Osteocyte (in vitro differentiated cells): ENCODE data around the gene ANXA9. TPM values are rescaled to one million over a fixed set of nuclear protein-coding genes. Genes with fewer than 3 reads are reported as not detected.

Source experiments
- DNase-seq: peaks from one replicate; pipeline ENCODE4 v3.0.0; 2021; ENCODE audit warnings: mixed read lengths; ENCODE audit not compliant: unreplicated experiment; ENCODE audit errors: extremely low spot score
- H3K27ac Mint-ChIP-seq: one replicate; pipeline ENCODE4 v1.8.0; 2021; ENCODE audit warnings: mild to moderate bottlenecking, mixed read lengths; ENCODE audit not compliant: unreplicated experiment
- H3K27me3 Mint-ChIP-seq: one replicate; pipeline ENCODE4 v1.8.0; 2021; ENCODE audit warnings: mixed read lengths; ENCODE audit not compliant: unreplicated experiment
- H3K36me3 Mint-ChIP-seq: one replicate; pipeline ENCODE4 v1.8.0; 2021; ENCODE audit warnings: mixed read lengths; ENCODE audit not compliant: unreplicated experiment
- H3K4me1 Mint-ChIP-seq: one replicate; pipeline ENCODE4 v1.8.0; 2021; ENCODE audit warnings: mixed read lengths; ENCODE audit not compliant: unreplicated experiment
- H3K4me3 Mint-ChIP-seq: one replicate; pipeline ENCODE4 v1.8.0; 2021; ENCODE audit warnings: mild to moderate bottlenecking, moderate library complexity, mixed read lengths; ENCODE audit not compliant: unreplicated experiment
- H3K9me3 Mint-ChIP-seq: one replicate; pipeline ENCODE4 v1.8.0; 2021; ENCODE audit warnings: mixed read lengths; ENCODE audit not compliant: unreplicated experiment
- long read RNA-seq: library from polyadenylated mRNA; unstranded; transcript quantifications from one replicate; pipeline ENCODE4 v2.0.0, GENCODE V29; 2021
- total RNA-seq: library from RNA; stranded (reverse); gene quantifications from 2 replicates; pipeline ENCODE4 v1.2.1, GENCODE V29; 2021
- TF ChIP-seq, protein P1 (sequence below): fragments of 200-600 bp; sonication (generic); IDR thresholded peaks from 2 replicates; pipeline ENCODE4 v1.5.0; 2021; ENCODE audit warnings: antibody characterized with exemption, mild to moderate bottlenecking, moderate library complexity

ANXA9 gene
- total RNA-seq = not detected in 2 replicates
- long read RNA-seq = 0 reads

- Mint-ChIP-seq H3K9me3 (no peaks in the 10 kb centered on the region), H3K4me1 (peaks cover 22% of the 10 kb centered on the region), H3K36me3 (no peaks in the 10 kb centered on the region), H3K4me3 (no peak within 1 kb of the TSS), H3K27me3 (no peaks in the 10 kb centered on the region), H3K27ac (no peak within 1 kb of the TSS)
- TF ChIP-seq, protein P1, sequence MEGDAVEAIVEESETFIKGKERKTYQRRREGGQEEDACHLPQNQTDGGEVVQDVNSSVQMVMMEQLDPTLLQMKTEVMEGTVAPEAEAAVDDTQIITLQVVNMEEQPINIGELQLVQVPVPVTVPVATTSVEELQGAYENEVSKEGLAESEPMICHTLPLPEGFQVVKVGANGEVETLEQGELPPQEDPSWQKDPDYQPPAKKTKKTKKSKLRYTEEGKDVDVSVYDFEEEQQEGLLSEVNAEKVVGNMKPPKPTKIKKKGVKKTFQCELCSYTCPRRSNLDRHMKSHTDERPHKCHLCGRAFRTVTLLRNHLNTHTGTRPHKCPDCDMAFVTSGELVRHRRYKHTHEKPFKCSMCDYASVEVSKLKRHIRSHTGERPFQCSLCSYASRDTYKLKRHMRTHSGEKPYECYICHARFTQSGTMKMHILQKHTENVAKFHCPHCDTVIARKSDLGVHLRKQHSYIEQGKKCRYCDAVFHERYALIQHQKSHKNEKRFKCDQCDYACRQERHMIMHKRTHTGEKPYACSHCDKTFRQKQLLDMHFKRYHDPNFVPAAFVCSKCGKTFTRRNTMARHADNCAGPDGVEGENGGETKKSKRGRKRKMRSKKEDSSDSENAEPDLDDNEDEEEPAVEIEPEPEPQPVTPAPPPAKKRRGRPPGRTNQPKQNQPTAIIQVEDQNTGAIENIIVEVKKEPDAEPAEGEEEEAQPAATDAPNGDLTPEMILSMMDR = no peak
- DNase-seq = no peak
These were observed at the start of gene ANXA9 for GRCh38 chr1:150981805-150982712. Gene ANXA9 (plus strand): TSS chr1:150982292. CDS start chr1:150983106, 814 bp downstream.

DNA sequence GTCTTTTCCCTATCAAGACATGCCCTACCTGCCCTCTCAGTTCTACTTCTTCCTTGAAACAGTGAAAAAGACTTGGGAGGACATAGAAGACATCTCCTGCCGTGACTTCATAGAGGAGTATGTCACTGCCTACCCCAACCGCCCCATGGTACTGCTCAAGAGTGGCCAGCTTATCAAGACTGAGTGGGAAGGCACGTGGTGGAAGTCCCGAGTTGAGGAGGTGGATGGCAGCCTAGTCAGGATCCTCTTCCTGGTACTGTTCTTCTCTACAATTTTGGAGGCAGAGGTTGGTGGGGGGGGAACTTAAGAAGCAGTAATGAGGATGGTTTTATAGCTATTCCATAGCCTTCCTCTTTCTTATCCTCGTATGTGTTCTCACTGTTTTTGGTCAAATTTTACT is 37.2 kb upstream of the ANXA9 start:
- Mint-ChIP-seq H3K4me3 (no peak overlapping the region), H3K4me1 (no peaks in the 10 kb centered on the region), H3K27ac (no peak overlapping the region), H3K27me3 (no peaks in the 10 kb centered on the region), H3K36me3 (peaks cover 52% of the 10 kb centered on the region), H3K9me3 (no peaks in the 10 kb centered on the region)
- no peak for DNase-seq
- TF ChIP-seq, protein P1 = no peak

GRCh38 chr1:150954708-150955107 is 27.4 kb upstream of the ANXA9 start:
- peaks cover 56% of the 10 kb centered on the region for H3K36me3 Mint-ChIP-seq
- no peak for DNase-seq
- TF ChIP-seq, protein P1 = no peak
- H3K9me3 Mint-ChIP-seq = no peaks in the 10 kb centered on the region
- no peak overlapping the region for H3K4me3 Mint-ChIP-seq
- H3K4me1 Mint-ChIP-seq = no peaks in the 10 kb centered on the region
- no peaks in the 10 kb centered on the region for H3K27me3 Mint-ChIP-seq
- H3K27ac Mint-ChIP-seq = no peak overlapping the region

DNA sequence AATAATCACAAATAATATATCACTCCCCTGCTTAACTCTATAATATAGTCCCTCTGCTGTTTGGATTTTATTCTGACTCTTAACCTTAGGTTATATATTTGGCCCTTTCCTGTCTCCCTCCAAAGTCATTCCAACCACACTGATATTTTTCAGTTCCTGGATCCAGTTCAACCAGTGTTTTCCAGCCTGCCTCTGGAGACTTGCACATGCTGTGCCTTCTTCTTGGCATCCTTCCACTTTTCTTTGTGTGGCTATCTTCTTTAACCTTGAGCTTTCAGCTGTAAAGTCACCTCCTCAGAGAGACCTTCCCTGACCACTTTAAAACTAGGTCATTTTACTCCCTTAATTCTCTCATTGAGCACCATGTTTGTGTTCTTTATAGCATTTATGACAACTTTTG is 26.8 kb upstream of the ANXA9 start:
- Mint-ChIP-seq H3K27ac (no peak overlapping the region), H3K4me1 (no peaks in the 10 kb centered on the region), H3K9me3 (no peaks in the 10 kb centered on the region), H3K36me3 (peaks cover 56% of the 10 kb centered on the region), H3K4me3 (no peak overlapping the region), H3K27me3 (no peaks in the 10 kb centered on the region)
- TF ChIP-seq, protein P1 = no peak
- DNase-seq = no peak

DNA sequence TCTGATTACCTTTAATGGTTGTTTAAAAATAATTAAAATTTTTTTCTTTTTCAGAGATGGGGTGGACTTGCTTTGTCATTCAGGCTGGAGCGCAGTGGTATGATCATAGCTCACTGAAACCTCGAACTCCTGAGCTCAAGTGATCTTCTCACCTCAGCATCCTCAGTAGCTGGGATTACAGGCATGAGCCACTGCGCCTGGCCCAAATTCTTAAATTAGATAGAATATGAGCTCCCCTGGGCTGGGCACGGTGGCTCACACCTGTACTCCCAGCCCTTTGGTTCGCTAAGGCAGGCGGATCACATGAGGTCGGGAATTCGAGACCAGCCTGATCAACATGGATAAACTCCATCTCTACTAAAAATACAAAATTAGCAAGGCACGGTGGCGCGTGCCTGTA is 24.4 kb upstream of the ANXA9 start:
- peaks cover 52% of the 10 kb centered on the region for H3K36me3 Mint-ChIP-seq
- no peaks in the 10 kb centered on the region for H3K4me1 Mint-ChIP-seq
- H3K4me3 Mint-ChIP-seq = no peak overlapping the region
- TF ChIP-seq, protein P1 = no peak
- no peaks in the 10 kb centered on the region for H3K27me3 Mint-ChIP-seq
- H3K9me3 Mint-ChIP-seq = no peaks in the 10 kb centered on the region
- H3K27ac Mint-ChIP-seq = no peak overlapping the region
- DNase-seq = no peak
